ENCODE results near the gene DET1.
"Not testable (repeated sequence)": the region's sequence is repeated elsewhere in the genome, so short reads cannot be mapped to it uniquely, and the experiment has no call there.

DET1 gene

DNA sequence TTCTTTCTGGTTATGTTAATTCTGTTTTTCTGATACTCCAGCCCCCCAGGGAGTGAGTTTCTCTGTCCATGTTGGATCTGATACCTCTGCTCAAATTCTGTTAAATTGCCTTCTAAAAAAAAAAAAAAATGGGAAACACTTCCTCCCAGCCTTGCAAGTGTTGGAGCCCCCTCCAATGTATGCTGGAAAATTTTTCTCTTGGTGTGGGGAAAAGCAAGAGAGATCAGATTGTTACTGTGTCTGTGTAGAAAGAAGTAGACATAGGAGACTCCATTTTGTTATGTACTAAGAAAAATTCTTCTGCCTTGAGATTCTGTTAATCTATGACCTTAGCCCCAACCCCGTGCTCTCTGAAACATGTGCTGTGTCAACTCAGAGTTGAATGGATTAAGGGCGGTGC is 6.1 kb downstream of the DET1 start:
- not testable (repeated sequence) for DNase-seq (ENCODE audit: low read depth)

DNA sequence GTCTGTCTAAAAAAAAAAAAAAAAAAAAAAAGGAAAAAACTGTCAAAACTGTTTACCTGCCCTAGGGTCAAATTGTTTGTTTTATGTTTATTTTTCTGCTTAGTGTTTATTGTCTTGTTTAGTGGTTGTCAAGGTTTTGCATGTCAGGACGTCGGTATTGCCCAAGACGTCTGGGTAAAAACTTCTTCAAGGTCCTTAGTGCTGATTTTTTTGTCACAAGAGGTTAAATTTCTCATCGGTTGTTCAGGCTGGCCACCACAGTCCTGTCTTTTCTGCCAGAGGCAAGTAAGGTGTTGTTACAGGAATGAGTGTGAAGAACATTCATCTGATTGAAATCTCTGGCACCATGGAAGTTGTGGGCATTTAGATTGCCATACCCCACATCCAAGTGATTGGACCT is 7.0 kb downstream of the DET1 start:
- no peak for DNase-seq (ENCODE audit: low read depth)

GRCh38 chr15:88538972-88539371 is 7.5 kb downstream of the DET1 start:
- DNase-seq (ENCODE audit: low read depth) = no peak

DNA sequence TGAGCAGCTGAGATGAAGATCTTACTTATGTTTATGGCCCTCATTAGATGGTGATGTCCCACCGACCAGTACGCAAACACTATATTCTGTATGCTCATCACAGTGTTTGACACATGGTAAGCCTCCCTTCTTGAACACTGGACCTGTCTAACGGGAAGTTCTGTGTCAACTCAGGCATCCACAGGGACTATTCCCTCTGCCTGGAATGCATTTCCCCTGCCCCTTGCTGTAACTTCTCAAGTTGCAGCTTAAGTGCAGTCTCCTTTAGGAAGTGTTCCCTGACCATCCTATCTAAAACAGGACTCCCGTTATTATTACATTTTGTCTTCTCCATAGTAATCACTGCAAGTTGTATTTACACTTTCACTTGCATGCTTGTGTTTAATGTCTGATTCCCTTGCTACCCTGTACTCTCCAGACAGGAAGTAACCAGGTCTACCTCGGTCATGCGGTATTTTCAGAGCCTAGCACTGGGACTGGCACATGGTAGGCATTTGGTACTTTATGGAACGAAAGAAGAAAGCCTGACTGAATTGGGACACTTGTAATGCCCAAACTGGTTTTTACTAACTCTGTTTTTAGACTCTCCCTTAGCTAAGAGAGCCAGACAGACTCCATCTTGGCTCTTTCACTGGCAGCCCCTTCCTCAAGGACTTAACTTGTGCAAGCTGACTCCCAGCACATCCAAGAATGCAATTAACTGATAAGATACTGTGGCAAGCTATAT is 8.7 kb downstream of the DET1 start:
- DNase-seq (ENCODE audit: low read depth) = no peak

DNA sequence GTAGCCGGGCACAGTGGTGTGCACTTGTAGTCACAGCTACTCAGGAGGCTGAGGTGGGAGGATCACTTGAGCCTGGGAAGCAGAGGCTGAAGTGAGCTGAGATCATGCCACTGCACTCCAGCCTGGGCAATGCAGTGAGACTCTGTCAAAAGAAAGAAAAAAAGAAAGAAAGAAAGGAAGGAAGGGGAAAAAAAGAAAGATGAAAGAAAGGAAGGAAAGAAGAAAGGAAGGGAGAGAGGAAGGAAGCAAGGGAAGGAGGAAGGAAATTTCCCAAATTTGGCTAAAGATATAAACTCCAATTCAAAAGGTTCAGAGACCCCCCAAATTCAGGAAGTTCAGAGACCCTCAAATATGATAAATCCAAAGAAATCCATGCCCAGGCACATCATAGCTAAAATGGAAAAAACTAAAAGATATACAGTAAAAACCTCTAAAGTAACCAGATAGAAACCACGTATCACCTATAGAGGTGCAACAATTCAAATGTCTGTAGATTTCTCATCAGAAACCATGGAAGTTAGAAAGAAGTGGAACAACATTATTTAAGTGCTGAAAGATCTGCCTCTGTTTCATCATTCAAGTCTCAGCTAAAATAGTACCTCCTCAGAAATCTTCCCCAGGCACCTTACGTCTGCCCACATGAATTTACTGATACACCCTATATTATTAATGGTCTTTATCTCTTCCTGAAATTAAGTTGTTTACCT is 10.7 kb downstream of the DET1 start:
- no peak for DNase-seq (ENCODE audit: low read depth)

- DNase-seq (ENCODE audit: low read depth) = no peak
These were observed 11.4 kb downstream of the DET1 start for GRCh38 chr15:88535100-88535499.

GRCh38 chr15:88533376-88533775 is 13.1 kb downstream of the DET1 start:
- DNase-seq (ENCODE audit: low read depth) = no peak

DNA sequence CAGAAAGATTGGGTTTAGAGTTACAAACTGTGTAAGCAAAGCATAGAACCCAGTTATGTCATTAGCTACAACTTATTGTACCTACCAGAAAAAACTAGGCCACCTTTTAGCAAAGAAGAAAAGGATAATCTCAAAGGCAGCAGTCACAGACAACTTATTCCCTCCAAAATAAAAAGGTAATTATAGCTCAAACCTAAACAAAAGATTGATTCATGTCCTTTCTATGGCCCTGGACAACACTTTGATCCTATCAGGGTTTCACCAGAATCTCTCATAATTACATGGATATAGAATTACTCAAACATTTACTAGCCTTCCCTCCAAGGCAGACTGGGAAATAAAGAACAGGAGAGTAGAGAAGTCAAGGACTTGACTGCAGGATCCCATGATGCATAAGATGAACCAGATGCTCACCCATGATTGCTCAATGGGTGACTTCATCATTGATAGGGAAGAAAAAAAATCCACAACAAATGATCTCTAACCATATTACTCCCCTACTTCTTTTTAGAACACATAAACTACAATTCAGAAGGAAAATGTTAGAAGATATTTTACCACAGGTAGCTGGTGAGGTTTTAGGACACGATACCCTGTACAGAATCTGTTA is 17.4 kb downstream of the DET1 start:
- no peak for DNase-seq (ENCODE audit: low read depth)

- DNase-seq (ENCODE audit: low read depth) = no peak
These were observed 20.1 kb downstream of the DET1 start for GRCh38 chr15:88526247-88526879.

- DNase-seq (ENCODE audit: low read depth) = no peak
These were observed 21.1 kb downstream of the DET1 start for GRCh38 chr15:88525418-88525817.

- DNase-seq (ENCODE audit: low read depth) = not testable (repeated sequence)
These were observed 22.4 kb downstream of the DET1 start for GRCh38 chr15:88524094-88524493.

GRCh38 chr15:88518903-88519302 is 27.6 kb downstream of the DET1 start:
- no peak for DNase-seq (ENCODE audit: low read depth)

DNA sequence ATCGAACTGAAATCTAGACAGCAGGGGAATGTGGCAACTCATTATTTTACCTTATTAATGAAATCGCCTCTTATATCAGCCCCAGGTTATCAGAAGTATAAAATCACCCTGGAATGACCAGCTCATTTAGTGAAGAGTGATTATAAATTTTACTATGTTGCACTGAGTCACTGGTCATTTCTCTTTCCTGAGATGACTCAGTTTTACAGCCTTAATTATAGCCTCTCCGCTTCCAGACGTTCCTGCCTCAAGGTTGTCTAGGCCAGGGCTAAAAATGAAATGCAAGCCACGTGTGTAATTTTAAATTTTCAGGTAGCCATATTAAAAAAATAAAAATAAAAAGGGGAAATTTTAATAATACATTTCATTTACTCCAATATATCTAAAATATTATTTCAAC is 33.3 kb downstream of the DET1 start:
- DNase-seq (ENCODE audit: low read depth) = no peak

DNA sequence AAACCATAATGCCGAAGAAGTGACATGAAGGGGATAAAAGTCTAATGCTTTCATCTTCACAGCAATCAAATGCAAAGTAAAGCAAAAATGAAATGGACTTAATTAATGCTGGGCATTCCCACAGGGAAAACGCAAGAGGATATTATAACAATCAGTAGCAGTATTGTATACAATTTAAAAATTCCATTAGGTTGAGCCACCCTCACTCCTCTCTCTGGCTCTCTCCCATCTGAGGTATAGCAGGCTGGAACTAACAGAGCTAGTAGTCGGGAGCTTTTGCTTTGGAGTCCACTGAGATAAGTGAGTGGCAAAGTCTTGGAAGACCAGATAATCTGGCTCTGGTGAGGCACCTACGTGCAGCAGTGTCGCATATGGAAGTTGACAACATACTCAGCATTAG is 33.9 kb downstream of the DET1 start:
- DNase-seq (ENCODE audit: low read depth) = no peak

DNA sequence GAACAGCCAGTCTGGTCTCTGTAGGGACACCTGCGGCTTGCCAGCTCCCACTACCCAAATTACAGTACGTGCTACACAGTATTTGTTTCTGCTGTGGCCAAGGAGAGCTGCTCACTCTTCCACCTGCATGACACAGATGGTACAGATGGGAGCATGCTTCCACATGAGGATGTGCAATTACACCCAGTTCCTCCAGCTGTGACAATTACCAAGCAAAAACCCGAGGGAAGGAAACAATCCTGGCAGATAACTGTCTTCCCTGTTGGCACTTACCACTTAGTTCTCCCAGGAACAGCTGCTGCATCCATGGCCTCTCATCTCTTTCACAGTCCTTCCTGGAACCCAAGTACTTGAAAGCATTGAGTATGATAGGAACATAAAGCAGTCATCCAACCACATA is 34.4 kb downstream of the DET1 start:
- no peak for DNase-seq (ENCODE audit: low read depth)

- no peak for DNase-seq (ENCODE audit: low read depth)
These were observed 35.3 kb downstream of the DET1 start for GRCh38 chr15:88511161-88511560.

DNA sequence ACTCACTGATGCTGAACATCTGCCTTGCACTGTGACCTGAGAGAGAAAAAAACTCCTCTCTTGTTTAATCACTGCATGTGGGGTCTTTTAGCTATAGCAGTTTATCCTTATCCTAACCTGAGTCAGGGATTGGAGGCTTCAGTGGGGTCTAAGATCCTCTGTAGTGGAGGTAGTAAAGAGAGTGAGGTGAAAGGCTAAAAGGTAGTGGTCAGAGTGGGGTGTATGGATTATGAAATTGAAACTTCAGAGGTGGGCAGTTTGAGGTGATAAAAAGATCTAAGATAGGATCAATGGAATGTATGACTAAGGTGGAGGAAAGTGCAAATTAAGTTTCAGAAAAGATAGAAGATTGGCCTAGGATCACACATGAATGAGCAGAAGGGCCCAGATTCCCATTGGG is 36.5 kb downstream of the DET1 start:
- DNase-seq (ENCODE audit: low read depth) = no peak

DNA sequence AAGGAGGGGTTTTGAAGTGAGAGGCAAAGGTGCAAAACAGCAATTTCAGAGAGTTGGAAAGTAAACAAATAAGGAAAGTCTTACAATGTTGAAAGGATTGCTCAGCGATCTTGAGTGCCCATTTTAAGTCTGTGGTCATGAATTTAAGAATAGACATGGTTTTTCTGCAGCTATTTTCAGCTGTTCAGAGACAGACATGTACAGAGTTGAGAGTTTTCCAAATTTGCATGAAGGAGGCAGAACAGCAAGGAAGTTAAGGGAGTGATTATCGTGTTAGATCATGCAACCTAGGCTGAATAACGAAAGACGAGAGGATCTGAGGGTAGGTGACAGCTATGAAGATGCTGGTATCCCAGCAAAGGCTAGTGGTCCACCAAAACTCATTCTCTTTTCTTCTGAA is 37.2 kb downstream of the DET1 start:
- DNase-seq (ENCODE audit: low read depth) = no peak

DNA sequence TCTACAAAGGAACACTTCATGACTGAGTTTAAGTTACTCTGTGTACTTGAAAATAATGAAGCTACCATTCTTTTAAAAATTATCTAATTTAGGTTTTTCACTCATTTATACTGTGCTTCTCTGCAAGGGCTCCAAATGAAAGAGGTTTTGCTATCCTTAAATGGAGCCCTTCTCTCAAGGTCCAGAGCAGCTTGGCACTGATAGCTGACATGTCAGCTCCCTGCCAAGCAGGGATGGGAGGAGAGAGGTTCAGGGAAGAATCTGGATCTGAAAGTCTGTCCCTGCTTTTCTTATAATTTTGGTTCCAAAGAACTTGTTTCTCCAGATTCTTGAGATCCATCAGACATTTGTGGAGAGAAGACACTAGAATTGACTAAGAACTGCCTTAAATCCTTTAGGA is 39.9 kb downstream of the DET1 start:
- DNase-seq (ENCODE audit: low read depth) = no peak

GRCh38 chr15:88505721-88506120 is 40.8 kb downstream of the DET1 start:
- no peak for DNase-seq (ENCODE audit: low read depth)

DNA sequence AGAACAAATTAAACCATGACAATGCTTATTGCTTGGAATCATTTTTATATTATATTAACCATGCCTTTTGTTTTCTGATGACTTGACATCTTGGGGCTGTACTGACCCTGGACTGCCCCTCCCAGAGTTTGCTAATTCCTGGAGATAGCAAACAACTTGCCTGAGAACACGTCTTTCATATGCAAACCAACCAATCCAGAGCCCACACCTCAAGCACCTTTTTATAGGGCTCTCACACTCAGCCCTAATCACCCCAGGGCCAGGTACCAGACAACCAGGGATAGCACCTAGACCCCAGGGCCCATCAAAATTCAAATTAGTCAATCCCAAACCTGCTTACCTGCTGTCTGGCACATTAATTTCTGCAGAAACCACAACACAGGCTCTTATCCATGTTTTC is 42.0 kb downstream of the DET1 start:
- no peak for DNase-seq (ENCODE audit: low read depth)

DNA sequence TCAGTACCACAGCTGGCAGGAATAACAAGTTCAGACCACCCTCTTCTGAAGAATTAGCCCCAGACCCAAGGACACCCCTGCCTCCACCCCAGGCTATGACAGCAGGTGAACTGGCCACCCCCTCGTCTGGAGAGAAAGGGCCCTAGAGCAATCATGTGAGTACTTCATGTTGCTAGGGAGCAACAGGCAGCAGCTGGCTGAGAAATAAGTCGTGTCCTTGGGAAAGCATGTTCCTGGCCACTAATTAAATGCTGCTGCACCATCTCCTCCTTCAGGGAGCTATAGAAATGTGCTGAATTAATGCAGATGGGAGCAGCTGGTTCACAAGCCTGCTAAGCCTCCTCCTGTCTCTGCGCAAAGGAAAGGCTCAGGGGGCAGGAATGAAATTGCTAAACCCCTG is 47.5 kb downstream of the DET1 start:
- no peak for DNase-seq (ENCODE audit: low read depth)
